ENCODE measurements around the gene KIFC3.

DNA sequence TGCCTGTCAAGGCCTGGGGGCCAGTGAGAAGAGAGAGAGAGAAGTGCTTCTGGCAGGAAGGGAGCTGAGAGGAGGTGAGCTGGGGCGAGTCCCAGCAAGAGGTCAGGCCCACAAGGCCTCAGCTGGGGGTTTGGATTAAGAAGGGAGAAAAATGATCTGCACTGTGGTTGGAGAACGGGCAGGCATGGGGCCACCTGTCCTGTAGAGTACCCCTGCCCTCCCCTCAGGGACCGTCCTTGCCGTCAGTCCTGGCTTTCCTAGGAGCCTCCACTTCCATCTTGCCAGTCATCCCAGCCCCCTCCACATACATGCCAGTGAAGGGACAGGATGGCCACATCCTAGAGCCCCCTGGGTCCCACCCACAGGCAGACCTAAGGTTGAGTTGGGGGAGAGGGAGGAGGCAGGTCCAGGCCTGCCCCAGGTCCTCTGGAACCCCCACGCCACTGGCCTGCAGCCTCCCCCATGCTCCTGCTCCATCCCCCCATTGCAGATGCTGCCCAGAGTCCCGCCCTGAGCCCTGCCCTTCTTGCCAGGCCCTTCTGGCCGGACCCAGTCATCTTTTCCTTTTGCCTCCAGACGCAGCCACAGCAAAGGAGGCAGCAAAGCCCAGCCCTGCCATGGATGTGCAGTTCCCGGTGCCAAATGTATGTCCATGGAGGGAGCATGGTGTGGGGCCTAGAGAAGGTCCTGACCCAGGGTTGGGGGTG, 47.8 kb downstream of the KIFC3 start:
- no peak for TF ChIP-seq EZH2phosphoT487 (IDR thresholded peaks at IDR 0.05; ENCODE audit: low read depth)
- TF ChIP-seq, protein P1, sequence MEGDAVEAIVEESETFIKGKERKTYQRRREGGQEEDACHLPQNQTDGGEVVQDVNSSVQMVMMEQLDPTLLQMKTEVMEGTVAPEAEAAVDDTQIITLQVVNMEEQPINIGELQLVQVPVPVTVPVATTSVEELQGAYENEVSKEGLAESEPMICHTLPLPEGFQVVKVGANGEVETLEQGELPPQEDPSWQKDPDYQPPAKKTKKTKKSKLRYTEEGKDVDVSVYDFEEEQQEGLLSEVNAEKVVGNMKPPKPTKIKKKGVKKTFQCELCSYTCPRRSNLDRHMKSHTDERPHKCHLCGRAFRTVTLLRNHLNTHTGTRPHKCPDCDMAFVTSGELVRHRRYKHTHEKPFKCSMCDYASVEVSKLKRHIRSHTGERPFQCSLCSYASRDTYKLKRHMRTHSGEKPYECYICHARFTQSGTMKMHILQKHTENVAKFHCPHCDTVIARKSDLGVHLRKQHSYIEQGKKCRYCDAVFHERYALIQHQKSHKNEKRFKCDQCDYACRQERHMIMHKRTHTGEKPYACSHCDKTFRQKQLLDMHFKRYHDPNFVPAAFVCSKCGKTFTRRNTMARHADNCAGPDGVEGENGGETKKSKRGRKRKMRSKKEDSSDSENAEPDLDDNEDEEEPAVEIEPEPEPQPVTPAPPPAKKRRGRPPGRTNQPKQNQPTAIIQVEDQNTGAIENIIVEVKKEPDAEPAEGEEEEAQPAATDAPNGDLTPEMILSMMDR (IDR thresholded peaks at IDR 0.05; ENCODE audit: low read depth, low read length), result no peak

All from OCI-LY3 (cell line).